ENCODE measurements around the gene ONECUT3.
"Not testable (repeated sequence)": the region's sequence is repeated elsewhere in the genome, so short reads cannot be mapped to it uniquely, and the experiment has no call there.

The ONECUT3 gene

DNA sequence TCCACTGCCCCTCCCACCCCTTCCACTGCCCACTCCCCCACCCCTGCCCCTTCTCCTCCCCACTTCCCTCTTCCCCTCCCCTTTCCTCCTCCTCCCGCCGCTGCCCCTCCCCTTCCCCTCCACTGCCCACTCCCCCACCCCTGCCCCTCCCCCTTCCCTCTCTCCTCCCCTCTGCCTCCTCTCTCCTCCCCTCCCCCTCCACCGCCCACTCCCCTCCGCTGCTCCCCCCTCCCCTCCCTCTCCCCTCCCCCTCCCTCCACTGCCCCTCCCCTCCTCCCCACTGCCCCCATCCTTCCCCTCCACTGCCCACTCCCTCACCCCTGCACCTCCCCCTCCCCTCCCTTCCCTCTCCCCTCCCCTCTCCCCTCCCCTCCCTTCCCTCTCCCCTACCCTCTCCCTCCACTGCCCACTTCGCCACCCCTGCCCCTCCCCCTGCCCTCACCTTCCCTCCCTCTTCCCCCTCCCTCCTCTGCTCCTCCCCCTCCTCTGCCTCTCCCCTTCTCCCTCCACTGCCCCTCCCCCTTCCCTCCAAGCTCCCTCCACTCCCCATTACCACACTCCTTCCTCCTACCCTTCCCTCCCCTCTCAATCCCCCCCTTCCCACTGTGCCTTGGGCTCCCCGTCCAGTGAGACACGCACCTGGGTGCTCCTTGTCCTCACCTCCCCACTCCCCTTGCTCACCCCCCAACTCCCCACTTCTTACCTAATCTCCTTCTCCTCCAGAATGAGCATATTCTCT, 36.9 kb downstream of the ONECUT3 start:
- no peak for DNase-seq (ENCODE audit: low read depth in 3 of 3, low spot score in 1 of 3)

DNA sequence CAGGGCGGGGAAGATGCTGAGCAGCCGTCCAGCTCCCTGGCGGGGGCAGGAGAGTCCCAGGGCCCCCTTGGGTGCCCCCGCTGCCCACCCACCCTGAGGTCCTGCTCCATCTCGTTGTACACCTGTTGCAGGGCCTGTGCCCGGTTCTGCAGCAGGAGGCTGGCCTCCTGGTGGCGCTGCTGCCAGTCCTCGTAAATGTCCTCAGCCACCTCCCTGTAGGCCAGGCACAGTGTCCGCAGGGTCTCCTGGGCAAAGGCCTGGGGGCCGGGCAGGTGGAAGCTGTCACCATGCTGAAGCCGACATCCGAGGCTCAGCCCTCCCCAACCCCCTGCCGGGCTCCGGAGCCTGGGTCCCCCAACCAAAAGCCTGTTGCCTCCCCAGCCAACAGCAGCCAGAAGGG, 38.6 kb downstream of the ONECUT3 start:
- no peak for DNase-seq (ENCODE audit: low read depth in 3 of 3, low spot score in 1 of 3)

DNA sequence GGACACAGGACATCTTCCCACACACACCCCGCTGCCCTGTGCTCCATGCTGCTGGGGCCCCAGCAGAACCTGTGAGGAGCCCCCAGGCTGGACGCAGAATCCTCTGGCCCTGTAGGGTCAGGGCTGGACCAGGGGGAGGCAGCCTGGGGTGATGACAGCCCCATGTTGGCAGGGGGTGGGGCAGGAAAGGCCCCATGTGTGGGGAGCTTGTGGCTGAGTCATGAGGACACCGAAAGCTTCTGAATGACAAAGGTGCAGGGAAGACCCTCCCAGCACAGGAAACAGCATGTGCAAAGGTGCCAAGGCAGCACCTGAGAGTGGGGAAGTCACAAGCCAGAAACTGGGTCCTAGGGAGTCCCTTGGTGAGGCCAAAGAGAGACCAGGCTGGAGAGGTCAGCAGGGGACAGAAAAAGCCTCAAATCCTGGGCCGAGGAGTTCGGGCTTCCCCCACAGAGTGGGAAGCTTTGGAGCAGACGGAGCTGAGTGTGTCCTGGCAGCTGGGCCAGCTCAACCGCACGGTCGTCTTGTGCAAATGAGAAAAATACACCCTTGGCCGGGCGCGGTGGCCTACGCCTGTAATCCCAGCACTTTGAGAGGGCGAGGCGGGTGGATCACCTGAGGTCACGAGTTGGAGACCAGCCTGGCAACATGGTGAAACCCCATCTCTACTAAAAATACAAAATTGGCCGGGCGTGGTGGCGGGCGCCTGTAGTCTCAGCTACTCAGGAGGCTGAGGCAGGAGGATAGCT, 41.3 kb downstream of the ONECUT3 start:
- no peak for DNase-seq (ENCODE audit: low read depth in 3 of 3, low spot score in 1 of 3)

DNA sequence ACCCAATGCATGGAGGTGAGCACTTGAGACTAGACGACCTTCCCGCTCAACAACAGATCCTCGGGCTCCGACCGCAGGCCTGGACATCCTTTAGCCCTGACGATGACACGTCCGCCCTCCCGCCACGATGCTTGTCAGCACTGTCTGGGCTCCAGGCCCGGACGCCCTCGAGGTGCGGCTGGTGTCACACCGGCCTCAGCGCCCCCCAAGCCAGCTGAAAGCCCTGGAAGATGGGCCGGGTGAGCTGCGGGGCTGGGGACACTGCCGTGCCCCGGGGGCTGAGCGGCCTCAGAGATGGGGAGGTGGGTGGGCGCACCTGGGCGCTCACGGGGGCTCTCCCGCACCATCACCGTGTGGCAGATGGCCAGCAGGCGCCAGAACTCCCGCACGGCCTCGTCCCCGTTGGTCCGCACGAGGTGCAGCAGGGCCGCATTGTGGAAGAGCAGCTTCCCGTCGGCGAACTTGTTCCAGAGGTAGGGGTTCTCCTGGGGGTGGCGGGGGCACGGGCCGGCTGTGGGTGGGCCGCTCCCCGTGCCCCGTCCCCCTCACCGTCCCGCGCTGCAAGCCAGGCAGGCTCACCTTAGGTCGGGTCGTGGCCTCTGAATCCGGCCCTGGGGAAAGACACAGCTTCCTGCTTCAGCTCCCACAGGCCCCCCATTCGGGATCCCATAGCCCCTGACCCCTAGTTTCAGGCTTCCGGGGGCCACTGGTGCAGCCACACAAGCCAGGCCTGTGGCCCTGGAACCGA, 43.3 kb downstream of the ONECUT3 start:
- DNase-seq (ENCODE audit: low read depth in 3 of 3, low spot score in 1 of 3), result no peak

DNA sequence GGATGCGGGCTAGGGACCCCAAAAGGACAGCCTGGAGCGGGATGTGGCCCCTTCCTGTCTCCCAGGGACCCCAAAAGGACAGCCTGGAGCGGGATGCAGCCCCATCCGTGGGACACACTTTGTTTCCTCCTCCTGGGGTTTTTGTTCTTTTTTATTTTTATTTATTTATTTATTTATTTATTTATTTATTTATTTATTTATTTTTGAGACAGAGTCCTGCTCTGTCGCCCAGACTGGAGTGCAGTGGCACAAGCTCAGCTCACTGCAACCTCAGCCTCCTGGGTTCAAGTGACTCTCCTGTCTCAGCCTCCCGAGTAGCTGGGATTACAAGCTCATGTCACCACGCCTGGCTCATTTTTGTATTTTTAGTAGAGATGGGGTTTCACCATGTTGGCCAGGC, 44.0 kb downstream of the ONECUT3 start:
- DNase-seq (ENCODE audit: low read depth in 3 of 3, low spot score in 1 of 3), result not testable (repeated sequence)

DNA sequence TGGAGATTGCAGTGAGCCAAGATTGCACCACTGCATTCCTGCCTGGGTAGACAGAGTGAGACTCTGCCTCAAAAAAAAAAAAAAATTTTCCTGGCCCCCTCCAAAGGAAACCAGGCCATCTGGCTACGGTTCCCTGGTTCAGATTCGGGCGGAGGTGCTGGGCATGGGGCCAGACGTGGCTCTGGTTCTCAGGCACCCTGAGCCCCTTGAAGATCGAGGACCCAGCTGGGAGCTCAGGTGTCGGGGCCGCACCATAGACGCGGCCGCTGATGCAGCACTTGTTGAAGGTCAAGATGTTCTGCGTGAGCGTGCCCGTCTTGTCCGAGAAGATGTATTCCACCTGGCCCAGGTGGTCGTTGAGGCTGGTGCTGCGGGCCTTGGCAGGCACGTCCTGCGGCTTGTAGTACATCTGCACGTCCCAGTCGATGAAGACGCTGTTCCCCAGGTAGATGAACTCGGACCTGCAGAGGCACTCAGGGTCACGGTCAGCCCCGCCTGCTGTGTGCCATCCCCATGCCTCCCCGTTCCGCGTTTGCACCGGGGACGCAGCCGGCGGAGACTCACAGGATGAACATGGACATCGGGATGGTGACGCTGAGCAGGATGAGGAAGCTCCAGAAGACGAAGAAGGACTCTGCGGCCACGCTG, 46.5 kb downstream of the ONECUT3 start:
- DNase-seq (ENCODE audit: low read depth in 3 of 3, low spot score in 1 of 3), result no peak

DNA sequence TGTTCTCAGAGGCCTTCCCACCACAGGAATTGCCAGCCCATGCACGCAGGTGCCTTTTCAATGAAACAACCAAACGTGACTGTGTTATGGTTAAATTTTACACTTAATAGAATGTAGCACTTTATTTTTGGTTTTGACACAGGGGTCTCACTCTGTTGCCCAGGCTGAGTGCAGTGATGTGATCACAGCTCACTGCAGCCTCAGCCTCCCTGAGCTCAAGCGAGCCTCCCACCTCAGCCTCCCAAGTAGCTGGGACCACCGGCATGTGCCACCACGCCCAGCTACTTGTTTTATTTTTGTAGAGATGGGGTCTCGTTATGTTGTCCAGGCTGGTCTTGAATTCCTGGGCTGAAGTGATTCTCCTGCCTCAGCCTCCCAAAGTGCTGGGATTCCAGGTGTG, 51.6 kb downstream of the ONECUT3 start:
- DNase-seq (ENCODE audit: low read depth in 3 of 3, low spot score in 1 of 3), result no peak

DNA sequence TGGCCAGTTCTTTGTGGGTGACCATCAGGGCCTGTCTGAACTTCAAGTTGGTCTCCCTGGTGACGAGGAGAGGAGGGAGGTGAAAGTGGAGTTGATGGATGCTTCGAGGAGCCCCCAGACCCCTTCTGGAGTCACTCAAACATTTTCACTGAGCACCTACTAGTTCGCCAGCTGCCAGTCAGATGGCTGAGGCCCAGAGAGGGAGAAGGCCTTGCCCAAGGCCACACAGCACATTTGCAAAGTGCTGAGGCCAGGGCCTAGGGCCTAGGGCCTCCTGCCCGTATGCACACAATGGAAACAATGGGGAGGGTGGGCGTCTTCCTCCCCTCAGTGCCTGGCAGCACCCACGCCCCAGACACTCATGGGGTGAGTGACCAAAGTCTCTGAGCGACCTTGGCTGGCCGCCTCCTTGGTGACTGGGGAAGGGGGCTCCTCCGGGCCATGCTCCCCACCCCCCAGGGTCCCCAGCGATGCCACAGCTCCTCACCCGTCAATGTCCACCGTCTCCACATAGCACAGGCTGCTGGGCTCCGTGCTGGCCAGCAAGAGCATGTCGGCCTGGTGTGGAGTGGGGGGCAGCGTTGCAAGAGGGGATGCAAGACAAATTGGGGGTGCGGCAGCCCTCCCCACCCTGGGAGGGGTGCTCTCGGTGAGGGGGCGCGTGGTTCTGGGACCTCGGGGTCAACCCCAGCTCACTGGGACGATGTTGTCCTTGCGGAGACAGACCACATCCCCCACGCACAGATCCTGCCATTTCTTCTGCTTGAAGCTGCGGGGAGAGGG, 52.3 kb downstream of the ONECUT3 start:
- DNase-seq (ENCODE audit: low read depth in 3 of 3, low spot score in 1 of 3), result no peak

DNA sequence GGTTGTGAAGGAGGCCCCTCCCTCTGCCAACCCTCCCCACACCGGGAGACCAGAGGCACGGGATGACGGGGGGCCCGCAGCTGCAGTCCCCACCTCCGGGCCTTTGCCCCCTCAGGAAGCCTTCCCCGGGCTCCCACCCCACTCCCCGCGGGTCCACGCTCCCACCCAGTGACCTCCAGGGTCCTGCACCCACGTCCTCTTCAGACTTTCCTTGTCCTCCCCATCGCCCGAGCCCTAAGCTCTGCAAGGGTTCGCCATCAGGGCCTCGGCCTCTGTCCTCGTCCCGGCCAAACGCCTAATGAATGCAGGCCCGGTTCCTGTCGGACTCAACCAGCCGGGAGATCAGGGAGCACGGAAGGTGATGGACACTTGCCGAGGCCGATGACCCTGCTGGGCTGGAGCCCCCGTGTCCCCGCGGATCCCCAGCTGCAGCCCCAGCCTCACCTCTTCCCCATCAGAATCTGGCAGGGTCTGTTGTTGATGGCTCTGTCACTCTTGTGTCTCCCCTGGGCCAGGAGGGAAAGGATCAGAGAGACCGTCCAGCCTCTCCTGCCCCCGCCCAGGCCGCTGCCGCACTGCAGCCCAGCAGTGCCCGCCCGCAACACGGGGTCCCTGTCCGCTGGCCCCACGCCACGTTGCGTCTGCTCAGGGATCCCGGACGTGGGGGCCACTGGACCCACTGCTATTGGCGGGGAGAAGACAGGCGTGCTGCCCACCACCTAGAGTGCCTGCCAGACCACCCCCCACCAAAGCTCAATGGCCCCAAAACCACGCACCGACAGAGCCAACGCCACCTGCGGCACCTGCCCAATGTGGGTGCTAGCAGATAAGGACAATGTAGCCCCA, 53.1 kb downstream of the ONECUT3 start:
- no peak for DNase-seq (ENCODE audit: low read depth in 3 of 3, low spot score in 1 of 3)

DNA sequence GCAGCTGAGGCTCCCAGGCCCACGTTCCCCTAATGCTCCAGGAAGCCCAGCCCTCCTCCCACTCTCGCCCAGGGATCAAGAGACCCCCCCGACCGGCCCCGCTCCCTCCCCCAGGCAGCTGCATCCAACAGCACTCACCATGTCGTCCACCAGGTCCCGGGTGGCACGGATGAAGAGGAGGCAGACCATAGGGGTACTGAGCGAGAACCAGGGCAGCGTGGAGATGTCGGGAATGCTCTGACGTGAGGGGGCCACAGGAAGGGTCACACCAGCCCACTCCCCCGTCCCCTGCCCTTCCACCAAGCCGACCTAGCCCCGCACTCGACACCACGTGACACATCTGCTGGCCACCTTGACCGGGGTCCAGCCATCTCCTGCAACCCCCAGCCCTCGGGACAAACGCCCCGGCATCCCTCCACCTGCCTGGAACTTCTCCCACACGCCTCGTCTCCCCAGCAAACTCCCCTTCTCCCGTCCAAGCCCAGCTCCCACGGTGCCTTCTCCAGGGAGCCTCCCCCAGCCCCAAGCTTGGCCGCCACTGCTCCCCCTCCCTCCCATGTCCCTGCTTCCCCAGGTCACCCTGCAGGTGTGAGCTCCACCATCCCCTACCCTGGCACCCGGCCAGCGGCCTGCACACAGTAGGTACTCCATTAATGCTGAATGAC, 53.9 kb downstream of the ONECUT3 start:
- no peak for DNase-seq (ENCODE audit: low read depth in 3 of 3, low spot score in 1 of 3)

DNA sequence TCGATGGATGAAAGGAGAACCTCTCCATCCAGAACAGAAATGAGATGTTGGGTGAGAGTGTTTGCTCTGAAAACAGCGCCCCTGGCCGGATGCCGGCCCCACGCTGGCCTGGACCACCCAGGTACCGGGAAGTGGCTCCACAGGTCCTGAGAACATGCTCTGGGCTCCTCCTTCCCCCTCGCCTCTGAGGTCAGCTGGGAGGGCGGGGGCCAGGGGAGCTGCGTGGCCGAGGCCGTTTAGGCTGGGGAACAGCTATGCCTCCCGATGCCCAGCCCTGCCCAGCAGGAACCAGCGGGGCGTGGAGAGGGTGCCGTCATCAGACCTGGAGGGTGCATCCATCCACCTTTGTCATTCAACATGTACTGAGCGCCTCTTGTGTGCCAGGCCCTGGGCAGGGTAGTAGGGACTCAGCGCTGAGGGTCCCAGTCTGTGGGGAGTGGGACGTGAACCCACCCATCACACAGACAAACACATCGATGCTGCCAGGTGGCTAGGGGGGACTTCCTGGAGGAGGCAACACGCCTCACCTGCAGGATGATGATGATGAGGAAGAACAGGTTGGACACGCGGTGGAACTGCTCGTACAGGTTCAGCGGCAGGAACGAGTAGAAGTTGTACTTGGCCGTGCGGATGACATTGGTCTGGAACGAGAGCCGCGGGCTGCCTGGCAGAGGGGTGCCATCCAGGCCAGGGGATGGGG, 54.5 kb downstream of the ONECUT3 start:
- DNase-seq (ENCODE audit: low read depth in 3 of 3, low spot score in 1 of 3), result no peak

DNA sequence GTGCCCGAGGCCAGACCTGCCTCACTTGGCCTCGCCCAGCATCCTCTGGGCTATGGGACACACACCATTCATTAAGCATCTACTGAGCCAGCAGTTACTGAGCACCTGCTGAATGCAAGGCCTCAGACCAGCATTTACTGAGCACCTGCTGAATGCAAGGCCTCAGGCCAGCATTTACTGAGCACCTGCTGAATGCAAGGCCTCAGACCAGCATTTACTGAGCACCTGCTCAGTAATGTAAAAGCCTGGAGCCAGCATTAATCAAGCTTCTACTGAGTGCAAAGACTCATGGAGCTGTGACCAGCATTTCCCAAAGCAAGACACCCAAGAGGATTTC, 55.1 kb downstream of the ONECUT3 start:
- no peak for DNase-seq (ENCODE audit: low read depth in 3 of 3, low spot score in 1 of 3)

DNA sequence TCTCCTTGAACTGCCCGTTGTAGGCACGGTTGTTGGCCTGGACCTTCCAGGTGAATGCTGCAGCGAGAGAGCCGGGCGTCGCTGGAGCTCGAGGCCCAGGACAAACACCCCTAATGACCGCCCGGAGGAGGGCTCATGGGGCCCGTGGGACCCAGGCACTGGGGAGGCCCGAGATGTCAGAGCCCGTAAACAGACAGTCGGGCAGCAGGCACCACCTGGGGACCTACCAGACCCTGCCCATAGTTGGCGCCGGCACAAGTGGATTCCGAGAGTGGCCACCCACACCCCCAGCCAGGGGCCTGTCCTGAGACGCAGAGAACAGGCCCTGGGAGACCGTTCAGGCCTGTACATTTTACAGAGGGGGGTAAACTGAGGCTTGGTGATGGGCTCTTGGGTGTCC, 56.4 kb downstream of the ONECUT3 start:
- DNase-seq (ENCODE audit: low read depth in 3 of 3, low spot score in 1 of 3), result no peak

DNA sequence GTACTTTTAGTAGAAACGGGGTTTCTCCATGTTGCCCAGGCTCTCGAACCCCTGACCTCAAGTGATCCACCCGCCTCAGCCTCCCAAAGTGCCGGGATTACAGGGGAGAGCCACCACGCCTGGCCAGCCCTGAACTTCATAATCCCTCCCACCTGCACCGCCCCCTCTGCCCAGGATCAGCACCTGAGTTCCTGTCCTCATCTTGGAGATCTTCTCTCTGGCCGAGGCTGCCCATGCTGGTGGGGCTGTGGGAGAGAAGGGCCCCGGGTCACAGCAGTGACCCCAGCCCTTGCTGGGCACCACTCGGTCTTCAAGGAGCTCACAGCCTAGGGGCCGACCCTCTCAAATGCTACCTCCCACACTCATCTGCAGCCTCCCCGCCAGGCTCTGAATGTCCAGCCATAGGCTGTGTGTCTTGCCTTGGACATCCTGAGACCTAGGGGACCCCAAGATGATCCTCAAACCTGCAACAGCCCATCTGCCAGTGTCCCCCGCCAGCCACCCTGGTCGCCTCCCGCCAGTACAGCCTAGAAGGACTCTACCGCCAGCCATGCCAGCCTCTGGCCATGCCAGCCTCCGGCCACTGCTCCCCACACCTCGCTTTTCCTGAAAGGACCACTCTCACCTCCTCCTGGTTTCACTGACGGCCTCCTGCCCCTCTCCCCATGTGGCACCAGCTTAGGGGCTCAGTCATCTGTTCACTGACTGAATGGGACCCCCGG, 57.3 kb downstream of the ONECUT3 start:
- DNase-seq (ENCODE audit: low read depth in 3 of 3, low spot score in 1 of 3), result no peak

DNA sequence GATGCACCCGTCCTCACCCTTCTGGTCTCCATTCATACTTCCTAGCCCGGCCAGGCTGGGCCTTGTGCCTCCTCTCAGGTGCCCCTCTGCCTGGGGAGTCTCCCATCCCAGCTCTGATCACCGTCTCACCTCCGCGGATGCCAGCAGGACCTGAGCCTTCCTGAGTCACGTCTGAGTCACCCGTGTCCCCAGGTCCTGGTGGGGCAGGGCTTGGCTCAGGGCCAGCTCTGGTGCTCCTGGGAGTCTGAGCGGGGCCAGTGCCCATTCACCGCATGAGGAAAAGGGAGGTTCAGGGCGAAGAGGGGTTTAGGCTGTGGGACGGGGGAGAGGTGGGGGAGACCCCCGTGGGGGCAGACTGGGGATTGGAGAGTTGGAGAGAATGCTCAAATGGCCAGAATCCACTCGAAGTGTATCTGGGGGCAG, 58.2 kb downstream of the ONECUT3 start:
- peak in 1 of 3 donors; percentile 35 for DNase-seq (ENCODE audit: low read depth in 3 of 3, low spot score in 1 of 3)

DNA sequence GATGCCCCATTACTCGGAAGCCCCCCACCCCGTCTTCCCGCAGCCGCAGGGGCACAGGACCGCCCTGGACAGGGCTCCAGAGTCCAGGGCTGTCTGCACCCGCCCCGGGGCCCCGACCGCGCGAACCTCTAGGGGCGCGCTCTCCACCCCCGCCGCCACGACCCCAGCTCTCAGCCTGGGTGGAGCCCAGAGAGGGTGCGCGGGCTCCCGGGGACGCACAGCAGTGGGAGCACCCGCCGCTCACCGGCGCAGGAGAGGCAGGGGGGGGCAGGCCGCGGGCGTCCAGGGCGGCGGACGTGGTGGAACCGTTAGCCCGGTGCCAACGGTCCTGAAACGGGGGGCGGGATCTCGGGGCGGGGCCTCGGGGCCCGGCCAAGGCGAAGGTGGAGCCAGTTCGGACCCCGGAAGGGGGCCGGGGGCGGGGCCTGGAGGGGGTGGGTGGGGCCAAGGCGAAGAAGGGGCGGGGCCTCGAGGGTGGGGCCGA, 58.7 kb downstream of the ONECUT3 start, which contains the start of gene ATP8B3:
ATP8B3 (minus strand) TSS at position 335 of the 484 bp plus-strand sequence. CDS start 540 bp downstream, outside the sequence.
- DNase-seq (ENCODE audit: low read depth in 3 of 3, low spot score in 1 of 3), result peak in 2 of 3 donors; percentile 50 to 51

DNA sequence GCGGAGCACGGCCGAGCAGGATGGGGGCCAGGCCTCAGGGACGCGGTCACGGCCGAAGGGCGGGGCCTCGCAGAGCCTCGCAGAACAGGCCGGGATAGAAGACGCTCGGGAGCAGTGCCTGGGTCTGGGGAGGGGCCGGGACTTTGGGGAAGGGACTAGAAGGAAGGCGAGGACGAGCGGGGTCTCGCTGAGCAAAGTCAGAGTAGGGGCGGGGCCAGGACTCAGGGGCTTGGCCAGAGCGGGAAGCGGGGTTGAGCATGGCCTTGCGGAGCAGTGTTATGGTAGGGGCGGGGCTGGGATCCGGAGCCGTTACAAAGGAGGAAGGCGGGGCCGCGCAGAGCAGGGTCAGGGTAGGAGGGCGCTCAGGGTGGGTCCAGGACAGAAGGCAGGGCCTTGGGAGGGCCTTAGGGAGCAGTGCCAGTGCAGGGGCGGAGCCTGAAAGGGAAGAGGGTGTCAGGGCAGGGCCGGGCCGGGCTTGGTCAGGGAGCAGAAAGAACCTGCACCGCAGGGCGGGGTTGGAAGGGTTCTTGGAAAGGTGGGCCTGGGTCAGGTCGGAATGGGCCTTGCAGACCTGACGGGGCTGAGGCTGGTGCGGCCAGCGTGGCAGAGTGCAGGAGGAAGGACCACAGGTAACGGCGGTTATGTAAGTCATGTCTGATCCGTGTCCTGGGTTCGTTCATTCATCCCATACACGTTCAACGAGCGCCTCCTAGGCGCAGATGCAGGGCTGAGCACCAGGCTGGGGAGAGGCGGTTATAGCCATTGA, 59.3 kb downstream of the ONECUT3 start:
- peak; percentile 54 to 59 (median 54) for DNase-seq (ENCODE audit: low read depth in 3 of 3, low spot score in 1 of 3)

All from stimulated activated CD4-positive, alpha-beta T cell treated with anti-CD3 and anti-CD28 coated beads, TNF-alpha, amount 100 ng/mL, for 1 hour (primary cell).